ENCODE measurements around the gene BMP7.

DNA sequence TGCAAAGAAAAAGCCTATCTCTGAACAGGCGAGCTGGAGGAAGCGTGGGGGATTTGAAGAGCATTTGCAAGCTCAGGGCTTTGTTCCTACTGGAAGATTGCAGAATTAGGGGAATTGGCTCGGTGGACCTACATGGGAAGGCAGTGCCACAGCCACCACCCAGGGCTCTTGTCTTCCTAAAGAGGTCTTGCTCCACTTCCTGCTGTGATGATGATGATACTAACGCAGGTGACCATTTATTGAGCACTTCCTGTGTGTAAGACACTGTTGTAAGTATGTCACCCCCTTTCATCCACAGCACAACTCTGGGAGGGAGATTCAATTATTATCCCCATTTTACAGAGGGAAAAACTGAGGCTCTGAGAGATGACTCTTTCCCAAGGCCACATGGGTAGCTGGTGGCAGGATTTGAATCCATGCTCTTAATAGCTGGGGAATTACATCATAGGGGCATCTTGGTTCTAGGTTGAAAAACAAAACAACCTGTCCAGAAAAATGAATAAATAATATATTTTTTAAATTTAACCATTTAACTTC, 41.2 kb downstream of the BMP7 start:
- TF ChIP-seq SRF (CRISPR knock-in tag; IDR thresholded peaks at IDR 0.05) (no peak), DMBX1 (CRISPR knock-in tag; IDR thresholded peaks at IDR 0.05; ENCODE audit: borderline replicate concordance) (no peak), FOXA3 (CRISPR knock-in tag; conservative IDR thresholded peaks at IDR 0.05 in 1 of 2, IDR thresholded peaks at IDR 0.05 in 1 of 2) (no peak)
- TF ChIP-seq, protein P1, sequence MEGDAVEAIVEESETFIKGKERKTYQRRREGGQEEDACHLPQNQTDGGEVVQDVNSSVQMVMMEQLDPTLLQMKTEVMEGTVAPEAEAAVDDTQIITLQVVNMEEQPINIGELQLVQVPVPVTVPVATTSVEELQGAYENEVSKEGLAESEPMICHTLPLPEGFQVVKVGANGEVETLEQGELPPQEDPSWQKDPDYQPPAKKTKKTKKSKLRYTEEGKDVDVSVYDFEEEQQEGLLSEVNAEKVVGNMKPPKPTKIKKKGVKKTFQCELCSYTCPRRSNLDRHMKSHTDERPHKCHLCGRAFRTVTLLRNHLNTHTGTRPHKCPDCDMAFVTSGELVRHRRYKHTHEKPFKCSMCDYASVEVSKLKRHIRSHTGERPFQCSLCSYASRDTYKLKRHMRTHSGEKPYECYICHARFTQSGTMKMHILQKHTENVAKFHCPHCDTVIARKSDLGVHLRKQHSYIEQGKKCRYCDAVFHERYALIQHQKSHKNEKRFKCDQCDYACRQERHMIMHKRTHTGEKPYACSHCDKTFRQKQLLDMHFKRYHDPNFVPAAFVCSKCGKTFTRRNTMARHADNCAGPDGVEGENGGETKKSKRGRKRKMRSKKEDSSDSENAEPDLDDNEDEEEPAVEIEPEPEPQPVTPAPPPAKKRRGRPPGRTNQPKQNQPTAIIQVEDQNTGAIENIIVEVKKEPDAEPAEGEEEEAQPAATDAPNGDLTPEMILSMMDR (IDR thresholded peaks at IDR 0.05 in 2 of 3, conservative IDR thresholded peaks at IDR 0.05 in 1 of 3; ENCODE audit: insufficient read depth in 2 of 3, low read depth in 1 of 3, low read length in 3 of 3): no peak
- TF ChIP-seq, protein P2, sequence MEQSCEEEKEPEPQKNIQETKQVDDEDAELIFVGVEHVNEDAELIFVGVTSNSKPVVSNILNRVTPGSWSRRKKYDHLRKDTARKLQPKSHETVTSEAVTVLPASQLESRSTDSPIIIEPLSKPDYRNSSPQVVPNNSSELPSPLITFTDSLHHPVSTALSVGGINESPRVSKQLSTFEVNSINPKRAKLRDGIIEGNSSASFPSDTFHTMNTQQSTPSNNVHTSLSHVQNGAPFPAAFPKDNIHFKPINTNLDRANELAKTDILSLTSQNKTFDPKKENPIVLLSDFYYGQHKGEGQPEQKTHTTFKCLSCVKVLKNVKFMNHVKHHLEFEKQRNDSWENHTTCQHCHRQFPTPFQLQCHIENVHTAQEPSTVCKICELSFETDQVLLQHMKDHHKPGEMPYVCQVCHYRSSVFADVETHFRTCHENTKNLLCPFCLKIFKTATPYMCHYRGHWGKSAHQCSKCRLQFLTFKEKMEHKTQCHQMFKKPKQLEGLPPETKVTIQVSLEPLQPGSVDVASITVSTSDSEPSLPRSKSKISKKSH (CRISPR knock-in tag; IDR thresholded peaks at IDR 0.05): no peak

Measured in K562 (cell line).